ENCODE measurements around the gene POLK. TPM values are rescaled to one million over a fixed set of nuclear protein-coding genes. Genes with fewer than 3 reads are reported as not detected.

POLK gene
- total RNA-seq (10 to 100 TPM; 26.9 to 68.6 TPM), polyA plus RNA-seq (10 to 100 TPM in 1 of 2 donors, 1 to 10 TPM in 1; 6.6 to 10.1 TPM)
- long read RNA-seq, donor 1, full-length matches to known transcripts, result 1 of 1 reads
- long read RNA-seq, donor 1, partial matches to known transcripts, result 0 of 1 reads
- long read RNA-seq, donor 1, other reads (novel, unspliced or antisense), result 0 of 1 reads
- long read RNA-seq, donor 2, result 0 reads
- long read RNA-seq, donor 3, result 0 reads
- long read RNA-seq, donor 4, result 0 reads
- long read RNA-seq, donor 5, partial matches to known transcripts, result 0 of 1 reads
- long read RNA-seq, donor 5, other reads (novel, unspliced or antisense), result 0 of 1 reads

GRCh38 chr5:75511435-75512382 lies at the start of gene POLK, which contains the start of gene CERT1:
POLK (plus strand) TSS chr5:75511891.
CERT1 (minus strand) TSS chr5:75511629; CDS start chr5:75511207, 422 bp downstream.
- Histone ChIP-seq H3K9ac (ENCODE audit: insufficient read depth in 1 of 2, low read length in 2 of 2) (peak within 1 kb of the TSS; percentile 71 to 94), H3K27me3 (ENCODE audit: control insufficient read depth in 3 of 3, insufficient read depth in 3 of 3, low read length in 2 of 3) (no peaks in the 10 kb centered on the region), H3K4me3 (peak within 1 kb of the TSS; percentile 93), H3K9me3 (ENCODE audit: control insufficient read depth in 4 of 4, insufficient read depth in 3 of 4, low read length in 3 of 4) (peaks cover 0 to 3% (median 0%) of the 10 kb centered on the region in 4 donors), H3K4me1 (ENCODE audit: control insufficient read depth in 5 of 5, insufficient read depth in 5 of 5, low read length in 5 of 5) (peaks cover 0 to 26% (median 8%) of the 10 kb centered on the region in 5 donors), H3K36me3 (ENCODE audit: control insufficient read depth in 4 of 4, insufficient read depth in 4 of 4, low read length in 4 of 4) (peaks cover 0 to 9% (median 0%) of the 10 kb centered on the region in 4 donors), H3K27ac (ENCODE audit: low read depth in 1 of 2, low read length in 1 of 2) (peak within 1 kb of the TSS; percentile 91 to 94)
- ATAC-seq (ENCODE audit: insufficient read depth, low FRiP score), result peak; percentile 96
- peak; percentile 99 to 100 (median 100) for DNase-seq
- TF ChIP-seq, protein P1, sequence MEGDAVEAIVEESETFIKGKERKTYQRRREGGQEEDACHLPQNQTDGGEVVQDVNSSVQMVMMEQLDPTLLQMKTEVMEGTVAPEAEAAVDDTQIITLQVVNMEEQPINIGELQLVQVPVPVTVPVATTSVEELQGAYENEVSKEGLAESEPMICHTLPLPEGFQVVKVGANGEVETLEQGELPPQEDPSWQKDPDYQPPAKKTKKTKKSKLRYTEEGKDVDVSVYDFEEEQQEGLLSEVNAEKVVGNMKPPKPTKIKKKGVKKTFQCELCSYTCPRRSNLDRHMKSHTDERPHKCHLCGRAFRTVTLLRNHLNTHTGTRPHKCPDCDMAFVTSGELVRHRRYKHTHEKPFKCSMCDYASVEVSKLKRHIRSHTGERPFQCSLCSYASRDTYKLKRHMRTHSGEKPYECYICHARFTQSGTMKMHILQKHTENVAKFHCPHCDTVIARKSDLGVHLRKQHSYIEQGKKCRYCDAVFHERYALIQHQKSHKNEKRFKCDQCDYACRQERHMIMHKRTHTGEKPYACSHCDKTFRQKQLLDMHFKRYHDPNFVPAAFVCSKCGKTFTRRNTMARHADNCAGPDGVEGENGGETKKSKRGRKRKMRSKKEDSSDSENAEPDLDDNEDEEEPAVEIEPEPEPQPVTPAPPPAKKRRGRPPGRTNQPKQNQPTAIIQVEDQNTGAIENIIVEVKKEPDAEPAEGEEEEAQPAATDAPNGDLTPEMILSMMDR (IDR thresholded peaks at IDR 0.05; ENCODE audit: control extremely low read depth, extremely low read depth), result no peak
- 1% methylated on average over 59 to 71 of the region's 71 CpGs for WGBS, 2 donors

GRCh38 chr5:75463726-75464125 lies 48.0 kb upstream of the POLK start:
- TF ChIP-seq, protein P1 (IDR thresholded peaks at IDR 0.05; ENCODE audit: control extremely low read depth, extremely low read depth), result no peak
- H3K9me3 ChIP-seq (ENCODE audit: control insufficient read depth in 4 of 4, insufficient read depth in 3 of 4, low read length in 3 of 4), result peaks cover 4 to 7% (median 5%) of the 10 kb centered on the region in 4 donors
- ATAC-seq (ENCODE audit: insufficient read depth, low FRiP score) (no peak), DNase-seq (no peak)
- no peaks in the 10 kb centered on the region for H3K27me3 ChIP-seq (ENCODE audit: control insufficient read depth in 3 of 3, insufficient read depth in 3 of 3, low read length in 2 of 3)
- H3K9ac ChIP-seq (ENCODE audit: insufficient read depth in 1 of 2, low read length in 2 of 2), result no peak overlapping the region
- no peak overlapping the region for H3K27ac ChIP-seq (ENCODE audit: low read depth in 1 of 2, low read length in 1 of 2)
- 86 to 96% methylated on average over 2 of the region's 2 CpGs for WGBS, 2 donors
- peaks cover 7 to 24% (median 11%) of the 10 kb centered on the region in 5 donors for H3K4me1 ChIP-seq (ENCODE audit: control insufficient read depth in 5 of 5, insufficient read depth in 5 of 5, low read length in 5 of 5)
- peaks cover 0 to 3% (median 0%) of the 10 kb centered on the region in 4 donors for H3K36me3 ChIP-seq (ENCODE audit: control insufficient read depth in 4 of 4, insufficient read depth in 4 of 4, low read length in 4 of 4)
- H3K4me3 ChIP-seq, result no peak overlapping the region

DNA sequence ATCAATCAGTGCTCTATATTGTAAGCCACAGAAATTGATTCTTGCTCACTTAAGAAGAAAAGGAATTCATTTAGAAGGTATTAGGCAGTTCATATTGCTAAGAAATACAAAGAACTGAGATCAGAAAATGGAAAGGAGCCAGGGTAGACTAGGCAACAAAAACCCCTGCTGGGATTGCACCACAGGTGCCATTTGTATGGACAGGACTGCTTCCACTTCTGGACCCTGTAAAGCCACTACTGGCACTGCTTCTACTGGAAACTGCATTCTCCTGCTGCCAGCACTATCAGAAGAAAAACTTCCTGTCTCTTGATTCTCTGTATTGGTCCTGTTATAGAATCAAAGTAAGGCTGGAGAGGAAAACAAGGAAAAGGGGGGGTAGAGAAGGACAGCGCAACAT lies 46.2 kb upstream of the POLK start:
- H3K9me3 ChIP-seq (ENCODE audit: control insufficient read depth in 4 of 4, insufficient read depth in 3 of 4, low read length in 3 of 4), result peaks cover 5 to 16% (median 9%) of the 10 kb centered on the region in 4 donors
- H3K36me3 ChIP-seq (ENCODE audit: control insufficient read depth in 4 of 4, insufficient read depth in 4 of 4, low read length in 4 of 4), result peaks cover 0 to 6% (median 0%) of the 10 kb centered on the region in 4 donors
- no peak for ATAC-seq (ENCODE audit: insufficient read depth, low FRiP score)
- no peak overlapping the region for H3K27ac ChIP-seq (ENCODE audit: low read depth in 1 of 2, low read length in 1 of 2)
- no peak overlapping the region for H3K9ac ChIP-seq (ENCODE audit: insufficient read depth in 1 of 2, low read length in 2 of 2)
- H3K4me1 ChIP-seq (ENCODE audit: control insufficient read depth in 5 of 5, insufficient read depth in 5 of 5, low read length in 5 of 5), result peaks cover 7 to 19% (median 11%) of the 10 kb centered on the region in 5 donors
- no peak overlapping the region for H3K4me3 ChIP-seq
- WGBS, 2 donors, result 74 to 83% methylated on average over 1 of the region's 1 CpG
- DNase-seq, result peak in 1 of 3 donors; percentile 34
- no peaks in the 10 kb centered on the region for H3K27me3 ChIP-seq (ENCODE audit: control insufficient read depth in 3 of 3, insufficient read depth in 3 of 3, low read length in 2 of 3)
- TF ChIP-seq, protein P1 (IDR thresholded peaks at IDR 0.05; ENCODE audit: control extremely low read depth, extremely low read depth), result no peak

All from lung (tissue), 16 donors.